Keratinocyte (primary cell): ENCODE measurements around the gene GLUD1.

Experiments used
- EZH2 ChIP-seq: IDR thresholded peaks from one replicate; pipeline ENCODE4 v1.6.1; 2012; ENCODE audit warnings: inconsistent platforms, mild to moderate bottlenecking, low read length, moderate library complexity
- TF ChIP-seq, protein P1 (sequence below), 3 experiments: IDR thresholded peaks in 1 of 3; conservative IDR thresholded peaks in 1 of 3; optimal IDR thresholded peaks in 1 of 3; 2 replicates in 2 of 3; 3 replicates in 1 of 3; pipeline versions ENCODE3 to v1.5.1; 2011; ENCODE audit warnings: low read length in 3 of 3, mild to moderate bottlenecking in 3 of 3, moderate library complexity in 2 of 3, control low read depth in 1 of 3, inconsistent platforms in 1 of 3; ENCODE audit not compliant: insufficient read depth in 2 of 3; ENCODE audit errors: extremely low read depth in 1 of 3

DNA sequence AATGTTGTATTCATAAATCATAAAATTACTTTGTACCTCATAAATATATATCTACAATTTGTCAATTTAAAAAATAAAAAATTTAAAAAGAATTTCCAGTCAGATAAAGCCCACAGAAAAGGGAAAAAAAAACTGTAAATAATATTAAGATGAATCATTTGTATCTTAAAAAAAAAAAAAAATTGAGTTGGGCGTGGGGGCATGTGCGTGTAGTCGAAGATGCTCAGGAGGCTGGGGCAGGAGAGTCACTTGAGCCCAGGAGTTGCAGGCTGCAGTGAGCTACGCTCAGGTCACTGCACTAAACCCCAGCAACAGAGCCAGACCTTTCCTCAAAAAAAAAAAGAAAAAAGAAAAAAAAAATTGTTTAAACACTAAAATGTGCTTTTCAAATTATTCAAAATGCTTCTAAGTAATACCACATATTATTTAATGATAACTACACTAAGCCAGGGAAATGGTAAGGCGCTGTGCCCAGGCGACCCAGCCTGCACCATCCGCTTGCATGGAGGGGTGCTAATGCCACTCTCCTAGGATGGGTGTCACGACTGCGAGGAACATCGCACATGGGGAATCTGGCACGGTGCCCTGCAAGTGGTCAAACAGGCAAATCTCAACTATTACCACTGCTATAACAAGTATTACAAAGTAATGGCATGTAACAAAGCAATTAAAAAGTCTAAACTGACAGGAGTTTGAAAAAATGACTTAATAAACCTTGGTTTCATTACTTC, 15.4 kb downstream of the GLUD1 start:
- no peak for TF ChIP-seq EZH2
- TF ChIP-seq, protein P1, sequence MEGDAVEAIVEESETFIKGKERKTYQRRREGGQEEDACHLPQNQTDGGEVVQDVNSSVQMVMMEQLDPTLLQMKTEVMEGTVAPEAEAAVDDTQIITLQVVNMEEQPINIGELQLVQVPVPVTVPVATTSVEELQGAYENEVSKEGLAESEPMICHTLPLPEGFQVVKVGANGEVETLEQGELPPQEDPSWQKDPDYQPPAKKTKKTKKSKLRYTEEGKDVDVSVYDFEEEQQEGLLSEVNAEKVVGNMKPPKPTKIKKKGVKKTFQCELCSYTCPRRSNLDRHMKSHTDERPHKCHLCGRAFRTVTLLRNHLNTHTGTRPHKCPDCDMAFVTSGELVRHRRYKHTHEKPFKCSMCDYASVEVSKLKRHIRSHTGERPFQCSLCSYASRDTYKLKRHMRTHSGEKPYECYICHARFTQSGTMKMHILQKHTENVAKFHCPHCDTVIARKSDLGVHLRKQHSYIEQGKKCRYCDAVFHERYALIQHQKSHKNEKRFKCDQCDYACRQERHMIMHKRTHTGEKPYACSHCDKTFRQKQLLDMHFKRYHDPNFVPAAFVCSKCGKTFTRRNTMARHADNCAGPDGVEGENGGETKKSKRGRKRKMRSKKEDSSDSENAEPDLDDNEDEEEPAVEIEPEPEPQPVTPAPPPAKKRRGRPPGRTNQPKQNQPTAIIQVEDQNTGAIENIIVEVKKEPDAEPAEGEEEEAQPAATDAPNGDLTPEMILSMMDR (optimal IDR thresholded peaks at IDR 0.05 in 1 of 3, IDR thresholded peaks at IDR 0.05 in 1 of 3, conservative IDR thresholded peaks at IDR 0.05 in 1 of 3; ENCODE audit: extremely low read depth in 1 of 3, insufficient read depth in 2 of 3, low read length in 3 of 3), result no peak
